SK-N-SH treated with all-trans-retinoic acid at 6 μM for 48 hours (cell line): ENCODE measurements around the gene DRC1.
A peak's percentile ranks its signal among the peaks of the same experiment; 100 is the strongest.

Source experiments
- ATAC-seq: fragments of 200-7000 bp; cut with Tn5 transposase; 3 replicates; pipeline ENCODE4 v1.9.1; 2020; ENCODE audit warnings: mild to moderate bottlenecking, moderate library complexity
- ARNTL ChIP-seq: fragments of 450-650 bp; formaldehyde crosslinking; IDR thresholded peaks from 2 replicates; pipeline ENCODE4 v1.5.0; 2020; ENCODE audit warnings: low read depth, mild to moderate bottlenecking, moderate library complexity, borderline replicate concordance
- BACH2 ChIP-seq: fragments of 250-450 bp; sonication (Bioruptor Pico); IDR thresholded peaks from 2 replicates; pipeline ENCODE4 v1.9.0; 2021; ENCODE audit warnings: mild to moderate bottlenecking, borderline replicate concordance
- GLIS3 ChIP-seq: fragments of 250-450 bp; sonication (Bioruptor Pico); IDR thresholded peaks from 2 replicates; pipeline ENCODE4 v1.5.0; 2020; ENCODE audit warnings: mild to moderate bottlenecking, moderate library complexity
- ISL1 ChIP-seq: fragments of 250-450 bp; sonication (Bioruptor Pico); IDR thresholded peaks from 2 replicates; pipeline ENCODE4 v2.1.2; 2022; ENCODE audit warnings: mild to moderate bottlenecking, moderate library complexity
- OSR1 ChIP-seq: fragments of 250-450 bp; sonication (Bioruptor Pico); IDR thresholded peaks from 2 replicates; pipeline ENCODE4 v1.8.0; 2022; ENCODE audit warnings: moderate library complexity, mild to moderate bottlenecking, inconsistent platforms
- PPARA ChIP-seq: fragments of 250-450 bp; sonication (Bioruptor Pico); IDR thresholded peaks from 2 replicates; pipeline ENCODE4 v1.5.0; 2020; ENCODE audit warnings: mild to moderate bottlenecking, borderline replicate concordance
- RARB ChIP-seq: fragments of 250-450 bp; sonication (Bioruptor Pico); IDR thresholded peaks from 2 replicates; pipeline ENCODE4 v1.8.0; 2021; ENCODE audit warnings: mild to moderate bottlenecking, moderate library complexity
- SNAI2 ChIP-seq: fragments of 250-450 bp; sonication (Bioruptor Pico); IDR thresholded peaks from 2 replicates; pipeline ENCODE4 v1.5.0; 2020; ENCODE audit warnings: mild to moderate bottlenecking, moderate library complexity
- TOX ChIP-seq: fragments of 250-450 bp; sonication (Bioruptor Pico); IDR thresholded peaks from 2 replicates; pipeline ENCODE4 v1.8.0; 2021; ENCODE audit warnings: mild to moderate bottlenecking, moderate library complexity, borderline replicate concordance
- ZC3H10 ChIP-seq: fragments of 250-450 bp; sonication (Bioruptor Pico); IDR thresholded peaks from 2 replicates; pipeline ENCODE4 v1.5.1; 2021; ENCODE audit warnings: mild to moderate bottlenecking, moderate library complexity
- ZFP3 ChIP-seq: fragments of 250-450 bp; sonication (Bioruptor Pico); IDR thresholded peaks from 2 replicates; pipeline ENCODE4 v1.5.0; 2020; ENCODE audit warnings: mild to moderate bottlenecking, moderate library complexity
- ZFP30 ChIP-seq: fragments of 450-650 bp; formaldehyde crosslinking; IDR thresholded peaks from 2 replicates; pipeline ENCODE4 v1.5.0; 2022; ENCODE audit warnings: mild to moderate bottlenecking, moderate library complexity
- ZNF565 ChIP-seq: fragments of 450-650 bp; formaldehyde crosslinking; conservative IDR thresholded peaks from 2 replicates; pipeline ENCODE4 v1.5.0; 2020; ENCODE audit warnings: low read depth, mild to moderate bottlenecking, moderate library complexity
- ZNF70 ChIP-seq: fragments of 450-650 bp; formaldehyde crosslinking; IDR thresholded peaks from 2 replicates; pipeline ENCODE4 v1.5.0; 2020; ENCODE audit warnings: mild to moderate bottlenecking, moderate library complexity
- ZNF8 ChIP-seq: fragments of 450-650 bp; formaldehyde crosslinking; IDR thresholded peaks from 2 replicates; pipeline ENCODE4 v1.5.0; 2020; ENCODE audit warnings: mild to moderate bottlenecking, moderate library complexity
- TF ChIP-seq, protein P1 (sequence below): fragments of 250-450 bp; sonication (Bioruptor Pico); IDR thresholded peaks from 2 replicates; pipeline ENCODE4 v1.8.0; 2021; ENCODE audit warnings: low read depth, mild to moderate bottlenecking, moderate library complexity, borderline replicate concordance
- TF ChIP-seq, protein P2 (sequence below): fragments of 250-450 bp; sonication (Bioruptor Pico); IDR thresholded peaks from 2 replicates; pipeline ENCODE4 v1.5.1; 2020; ENCODE audit warnings: low read depth, mild to moderate bottlenecking, moderate library complexity
- TF ChIP-seq, protein P3 (sequence below): fragments of 250-450 bp; sonication (Bioruptor Pico); IDR thresholded peaks from 2 replicates; pipeline ENCODE4 v1.8.0; 2020; ENCODE audit warnings: mild to moderate bottlenecking, moderate library complexity, borderline replicate concordance
- TF ChIP-seq, protein P4 (sequence below): fragments of 250-450 bp; sonication (Bioruptor Pico); IDR thresholded peaks from 2 replicates; pipeline ENCODE4 v1.5.0; 2020; ENCODE audit warnings: mild to moderate bottlenecking, moderate library complexity
- TF ChIP-seq, protein P5 (sequence below): fragments of 250-450 bp; sonication (Bioruptor Pico); IDR thresholded peaks from 2 replicates; pipeline ENCODE4 v1.5.1; 2021; ENCODE audit warnings: mild to moderate bottlenecking, moderate library complexity

The DRC1 gene

DNA sequence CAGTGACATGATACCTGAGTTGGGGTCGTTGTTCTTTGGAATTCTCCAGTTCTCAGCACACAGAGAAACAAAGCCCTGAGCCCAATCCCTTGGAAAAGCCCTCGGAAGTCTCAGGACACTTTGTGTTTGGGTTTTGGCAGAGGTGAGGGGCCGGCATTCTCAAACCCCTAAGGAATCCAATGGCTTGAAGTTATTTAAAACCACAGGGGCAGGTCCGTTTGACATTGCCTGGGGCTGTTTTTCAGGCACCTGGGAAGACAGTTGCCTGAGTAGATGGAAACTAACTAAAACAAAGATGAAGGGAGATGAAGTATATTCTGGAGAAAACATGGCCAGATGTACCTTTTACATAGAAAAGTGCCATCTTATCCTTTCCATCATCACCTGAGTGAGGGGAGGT lies 98.7 kb downstream of the DRC1 start:
- TF ChIP-seq ZFP3 (CRISPR knock-in tag) (no peak), GLIS3 (CRISPR knock-in tag) (no peak), PPARA (no peak), SNAI2 (CRISPR knock-in tag) (no peak), ZNF8 (CRISPR knock-in tag) (no peak), ZFP30 (CRISPR knock-in tag) (no peak), BACH2 (CRISPR knock-in tag) (no peak), TOX (CRISPR knock-in tag) (no peak), OSR1 (CRISPR knock-in tag) (no peak), ZNF70 (CRISPR knock-in tag) (no peak), ISL1 (CRISPR knock-in tag) (no peak), ARNTL (no peak), RARB (CRISPR knock-in tag) (no peak), ZC3H10 (CRISPR knock-in tag) (no peak), ZNF565 (CRISPR knock-in tag) (no peak)
- TF ChIP-seq, protein P1, sequence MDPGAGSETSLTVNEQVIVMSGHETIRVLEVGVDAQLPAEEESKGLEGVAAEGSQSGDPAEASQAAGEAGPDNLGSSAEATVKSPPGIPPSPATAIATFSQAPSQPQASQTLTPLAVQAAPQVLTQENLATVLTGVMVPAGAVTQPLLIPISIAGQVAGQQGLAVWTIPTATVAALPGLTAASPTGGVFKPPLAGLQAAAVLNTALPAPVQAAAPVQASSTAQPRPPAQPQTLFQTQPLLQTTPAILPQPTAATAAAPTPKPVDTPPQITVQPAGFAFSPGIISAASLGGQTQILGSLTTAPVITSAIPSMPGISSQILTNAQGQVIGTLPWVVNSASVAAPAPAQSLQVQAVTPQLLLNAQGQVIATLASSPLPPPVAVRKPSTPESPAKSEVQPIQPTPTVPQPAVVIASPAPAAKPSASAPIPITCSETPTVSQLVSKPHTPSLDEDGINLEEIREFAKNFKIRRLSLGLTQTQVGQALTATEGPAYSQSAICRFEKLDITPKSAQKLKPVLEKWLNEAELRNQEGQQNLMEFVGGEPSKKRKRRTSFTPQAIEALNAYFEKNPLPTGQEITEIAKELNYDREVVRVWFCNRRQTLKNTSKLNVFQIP (CRISPR knock-in tag): no peak
- TF ChIP-seq, protein P2, sequence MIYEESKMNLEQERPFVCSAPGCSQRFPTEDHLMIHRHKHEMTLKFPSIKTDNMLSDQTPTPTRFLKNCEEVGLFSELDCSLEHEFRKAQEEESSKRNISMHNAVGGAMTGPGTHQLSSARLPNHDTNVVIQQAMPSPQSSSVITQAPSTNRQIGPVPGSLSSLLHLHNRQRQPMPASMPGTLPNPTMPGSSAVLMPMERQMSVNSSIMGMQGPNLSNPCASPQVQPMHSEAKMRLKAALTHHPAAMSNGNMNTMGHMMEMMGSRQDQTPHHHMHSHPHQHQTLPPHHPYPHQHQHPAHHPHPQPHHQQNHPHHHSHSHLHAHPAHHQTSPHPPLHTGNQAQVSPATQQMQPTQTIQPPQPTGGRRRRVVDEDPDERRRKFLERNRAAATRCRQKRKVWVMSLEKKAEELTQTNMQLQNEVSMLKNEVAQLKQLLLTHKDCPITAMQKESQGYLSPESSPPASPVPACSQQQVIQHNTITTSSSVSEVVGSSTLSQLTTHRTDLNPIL (CRISPR knock-in tag): no peak
- TF ChIP-seq, protein P3, sequence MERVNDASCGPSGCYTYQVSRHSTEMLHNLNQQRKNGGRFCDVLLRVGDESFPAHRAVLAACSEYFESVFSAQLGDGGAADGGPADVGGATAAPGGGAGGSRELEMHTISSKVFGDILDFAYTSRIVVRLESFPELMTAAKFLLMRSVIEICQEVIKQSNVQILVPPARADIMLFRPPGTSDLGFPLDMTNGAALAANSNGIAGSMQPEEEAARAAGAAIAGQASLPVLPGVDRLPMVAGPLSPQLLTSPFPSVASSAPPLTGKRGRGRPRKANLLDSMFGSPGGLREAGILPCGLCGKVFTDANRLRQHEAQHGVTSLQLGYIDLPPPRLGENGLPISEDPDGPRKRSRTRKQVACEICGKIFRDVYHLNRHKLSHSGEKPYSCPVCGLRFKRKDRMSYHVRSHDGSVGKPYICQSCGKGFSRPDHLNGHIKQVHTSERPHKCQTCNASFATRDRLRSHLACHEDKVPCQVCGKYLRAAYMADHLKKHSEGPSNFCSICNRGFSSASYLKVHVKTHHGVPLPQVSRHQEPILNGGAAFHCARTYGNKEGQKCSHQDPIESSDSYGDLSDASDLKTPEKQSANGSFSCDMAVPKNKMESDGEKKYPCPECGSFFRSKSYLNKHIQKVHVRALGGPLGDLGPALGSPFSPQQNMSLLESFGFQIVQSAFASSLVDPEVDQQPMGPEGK (CRISPR knock-in tag): no peak
- TF ChIP-seq, protein P4, sequence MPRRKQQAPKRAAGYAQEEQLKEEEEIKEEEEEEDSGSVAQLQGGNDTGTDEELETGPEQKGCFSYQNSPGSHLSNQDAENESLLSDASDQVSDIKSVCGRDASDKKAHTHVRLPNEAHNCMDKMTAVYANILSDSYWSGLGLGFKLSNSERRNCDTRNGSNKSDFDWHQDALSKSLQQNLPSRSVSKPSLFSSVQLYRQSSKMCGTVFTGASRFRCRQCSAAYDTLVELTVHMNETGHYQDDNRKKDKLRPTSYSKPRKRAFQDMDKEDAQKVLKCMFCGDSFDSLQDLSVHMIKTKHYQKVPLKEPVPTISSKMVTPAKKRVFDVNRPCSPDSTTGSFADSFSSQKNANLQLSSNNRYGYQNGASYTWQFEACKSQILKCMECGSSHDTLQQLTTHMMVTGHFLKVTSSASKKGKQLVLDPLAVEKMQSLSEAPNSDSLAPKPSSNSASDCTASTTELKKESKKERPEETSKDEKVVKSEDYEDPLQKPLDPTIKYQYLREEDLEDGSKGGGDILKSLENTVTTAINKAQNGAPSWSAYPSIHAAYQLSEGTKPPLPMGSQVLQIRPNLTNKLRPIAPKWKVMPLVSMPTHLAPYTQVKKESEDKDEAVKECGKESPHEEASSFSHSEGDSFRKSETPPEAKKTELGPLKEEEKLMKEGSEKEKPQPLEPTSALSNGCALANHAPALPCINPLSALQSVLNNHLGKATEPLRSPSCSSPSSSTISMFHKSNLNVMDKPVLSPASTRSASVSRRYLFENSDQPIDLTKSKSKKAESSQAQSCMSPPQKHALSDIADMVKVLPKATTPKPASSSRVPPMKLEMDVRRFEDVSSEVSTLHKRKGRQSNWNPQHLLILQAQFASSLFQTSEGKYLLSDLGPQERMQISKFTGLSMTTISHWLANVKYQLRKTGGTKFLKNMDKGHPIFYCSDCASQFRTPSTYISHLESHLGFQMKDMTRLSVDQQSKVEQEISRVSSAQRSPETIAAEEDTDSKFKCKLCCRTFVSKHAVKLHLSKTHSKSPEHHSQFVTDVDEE: no peak
- TF ChIP-seq, protein P5, sequence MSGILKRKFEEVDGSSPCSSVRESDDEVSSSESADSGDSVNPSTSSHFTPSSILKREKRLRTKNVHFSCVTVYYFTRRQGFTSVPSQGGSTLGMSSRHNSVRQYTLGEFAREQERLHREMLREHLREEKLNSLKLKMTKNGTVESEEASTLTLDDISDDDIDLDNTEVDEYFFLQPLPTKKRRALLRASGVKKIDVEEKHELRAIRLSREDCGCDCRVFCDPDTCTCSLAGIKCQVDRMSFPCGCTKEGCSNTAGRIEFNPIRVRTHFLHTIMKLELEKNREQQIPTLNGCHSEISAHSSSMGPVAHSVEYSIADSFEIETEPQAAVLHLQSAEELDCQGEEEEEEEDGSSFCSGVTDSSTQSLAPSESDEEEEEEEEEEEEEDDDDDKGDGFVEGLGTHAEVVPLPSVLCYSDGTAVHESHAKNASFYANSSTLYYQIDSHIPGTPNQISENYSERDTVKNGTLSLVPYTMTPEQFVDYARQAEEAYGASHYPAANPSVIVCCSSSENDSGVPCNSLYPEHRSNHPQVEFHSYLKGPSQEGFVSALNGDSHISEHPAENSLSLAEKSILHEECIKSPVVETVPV (CRISPR knock-in tag): no peak
- TF ChIP-seq, all 23 proteins: peak for 0
- no peak for ATAC-seq

DNA sequence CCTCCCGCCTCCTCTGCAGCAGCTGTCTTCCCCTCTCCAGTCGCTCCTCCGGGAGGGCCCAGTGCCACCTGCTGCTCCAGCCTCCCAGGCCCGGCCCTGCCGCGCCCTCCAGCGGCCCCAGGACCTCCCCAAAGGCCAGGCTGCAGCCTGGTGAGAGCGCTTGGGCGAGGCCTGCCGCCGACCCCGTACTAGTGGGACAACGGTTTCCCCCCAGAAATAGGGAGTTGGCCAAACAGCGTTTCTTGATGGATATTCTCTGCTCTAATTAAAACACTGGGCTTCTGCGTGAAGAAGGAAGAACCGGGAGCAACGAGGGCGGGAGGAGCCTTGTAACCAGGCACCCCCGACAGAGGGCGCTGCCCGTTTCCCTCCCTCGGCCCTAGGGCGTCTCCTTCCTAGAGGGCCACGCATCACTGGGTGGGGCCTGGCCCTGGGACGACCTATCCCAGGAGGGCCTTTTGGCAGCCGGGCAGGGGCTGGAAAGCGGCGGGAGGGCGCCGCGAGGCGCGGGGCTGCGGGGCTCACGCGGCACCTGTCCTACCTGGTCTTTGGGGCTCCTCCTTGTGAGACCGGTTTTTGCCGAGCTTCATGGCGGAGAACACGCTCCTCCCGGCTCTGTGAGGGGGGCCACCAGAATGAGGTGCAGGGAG lies 101.6 kb downstream of the DRC1 start:
- 0 out of 3 replicates have a peak, but pooled peaks have one; percentile 19 for ATAC-seq
- no peak for TF ChIP-seq SNAI2 (CRISPR knock-in tag)

DNA sequence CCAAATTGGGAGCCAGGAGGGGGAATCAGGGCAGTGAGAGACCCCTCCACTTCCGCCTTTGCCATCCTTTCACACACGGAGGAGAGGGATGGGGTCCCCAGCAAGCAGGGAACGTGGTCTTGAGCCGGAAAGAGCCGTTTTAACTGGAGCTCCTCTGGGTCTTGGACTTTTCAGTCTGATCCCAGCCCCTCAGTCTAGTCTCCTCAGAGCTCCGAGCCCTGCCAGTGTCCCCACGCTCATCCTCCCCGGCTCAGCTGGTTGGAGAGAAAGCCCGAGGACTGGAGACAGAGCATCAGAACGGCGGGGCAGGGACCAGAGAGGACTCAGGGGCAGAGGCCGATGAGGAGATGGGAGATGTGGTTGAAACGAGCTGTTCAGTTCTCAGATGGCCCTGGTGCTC lies 102.3 kb downstream of the DRC1 start:
- TF ChIP-seq ISL1 (CRISPR knock-in tag) (no peak), ARNTL (no peak), RARB (CRISPR knock-in tag) (no peak)
- TF ChIP-seq, protein P5 (CRISPR knock-in tag): no peak
- ATAC-seq: no peak
